ENCODE measurements around the gene WDR27. TPM values are rescaled to one million over a fixed set of nuclear protein-coding genes. Genes with fewer than 3 reads are reported as not detected.

Gene WDR27
- polyA plus RNA-seq, 1 donor from 2014 or later: 35.8 TPM

- Histone ChIP-seq H3K79me2 (replicated peaks; ENCODE audit: insufficient read depth, low read length) (no peaks in the 10 kb centered on the region), H3F3A (ENCODE audit: insufficient read depth, low read length, poor library complexity, severe bottlenecking) (no peaks in the 10 kb centered on the region), H2AFZ (ENCODE audit: low read depth, low read length) (no peak overlapping the region), H3K9me2 (ENCODE audit: insufficient read depth, low read length) (no peaks in the 10 kb centered on the region), H3K4me2 (ENCODE audit: low read length) (no peak overlapping the region), H3K27ac (ENCODE audit: low read length) (no peak overlapping the region), H3K9me3 (ENCODE audit: low read length) (peaks cover 3% of the 10 kb centered on the region), H3K27me3 (ENCODE audit: insufficient read depth, low read depth, low read length) (no peaks in the 10 kb centered on the region), H4K20me1 (ENCODE audit: insufficient read depth) (no peaks in the 10 kb centered on the region), H3K36me3 (ENCODE audit: insufficient read depth, low read length) (no peaks in the 10 kb centered on the region), H3K4me3 (ENCODE audit: low read length) (no peak overlapping the region), H3K9ac (ENCODE audit: low read length) (no peak overlapping the region)
- no peak for TF ChIP-seq SMC3 (conservative IDR thresholded peaks at IDR 0.05; ENCODE audit: poor library complexity)
- no peak for TF ChIP-seq MXI1 (conservative IDR thresholded peaks at IDR 0.05; ENCODE audit: poor library complexity, severe bottlenecking)
- TF ChIP-seq REST (IDR thresholded peaks at IDR 0.05; ENCODE audit: borderline replicate concordance): no peak
- TF ChIP-seq CTCF (IDR thresholded peaks at IDR 0.05; ENCODE audit: poor library complexity, severe bottlenecking): no peak
- no peak for TF ChIP-seq POLR2AphosphoS5 (IDR thresholded peaks at IDR 0.05)
- TF ChIP-seq RAD21 (conservative IDR thresholded peaks at IDR 0.05): no peak
- no peak for TF ChIP-seq TAF1 (IDR thresholded peaks at IDR 0.05; ENCODE audit: low read depth)
- TF ChIP-seq EZH2 (IDR thresholded peaks at IDR 0.05; ENCODE audit: borderline replicate concordance, insufficient read depth, low read length, poor library complexity, severe bottlenecking): no peak
- TF ChIP-seq EP300 (conservative IDR thresholded peaks at IDR 0.05; ENCODE audit: poor library complexity, severe bottlenecking): no peak
Observed at GRCh38 chr6:169473663-169474062, 228.2 kb downstream of the WDR27 start.

- TF ChIP-seq SMC3 (conservative IDR thresholded peaks at IDR 0.05; ENCODE audit: poor library complexity): no peak
- Histone ChIP-seq H3K4me2 (ENCODE audit: low read length) (no peak overlapping the region), H3K9ac (ENCODE audit: low read length) (no peak overlapping the region), H3K36me3 (ENCODE audit: insufficient read depth, low read length) (no peaks in the 10 kb centered on the region), H3K79me2 (replicated peaks; ENCODE audit: insufficient read depth, low read length) (no peaks in the 10 kb centered on the region), H4K20me1 (ENCODE audit: insufficient read depth) (no peaks in the 10 kb centered on the region), H3K4me3 (ENCODE audit: low read length) (no peak overlapping the region), H3K9me2 (ENCODE audit: insufficient read depth, low read length) (no peaks in the 10 kb centered on the region), H2AFZ (ENCODE audit: low read depth, low read length) (no peak overlapping the region), H3F3A (ENCODE audit: insufficient read depth, low read length, poor library complexity, severe bottlenecking) (no peaks in the 10 kb centered on the region), H3K27me3 (ENCODE audit: insufficient read depth, low read depth, low read length) (no peaks in the 10 kb centered on the region), H3K27ac (ENCODE audit: low read length) (no peak overlapping the region), H3K9me3 (ENCODE audit: low read length) (peaks cover 3% of the 10 kb centered on the region)
Observed at GRCh38 chr6:169472786-169473416, 228.9 kb downstream of the WDR27 start.

All from neural cell (in vitro differentiated cells).